ENCODE data around the gene SP3.

SP3 gene

GRCh38 chr2:173869244-173870229 is 95.6 kb downstream of the SP3 start:
- H3K4me3 ChIP-seq (ENCODE audit: low read length): no peak overlapping the region
- TF ChIP-seq, protein P1, sequence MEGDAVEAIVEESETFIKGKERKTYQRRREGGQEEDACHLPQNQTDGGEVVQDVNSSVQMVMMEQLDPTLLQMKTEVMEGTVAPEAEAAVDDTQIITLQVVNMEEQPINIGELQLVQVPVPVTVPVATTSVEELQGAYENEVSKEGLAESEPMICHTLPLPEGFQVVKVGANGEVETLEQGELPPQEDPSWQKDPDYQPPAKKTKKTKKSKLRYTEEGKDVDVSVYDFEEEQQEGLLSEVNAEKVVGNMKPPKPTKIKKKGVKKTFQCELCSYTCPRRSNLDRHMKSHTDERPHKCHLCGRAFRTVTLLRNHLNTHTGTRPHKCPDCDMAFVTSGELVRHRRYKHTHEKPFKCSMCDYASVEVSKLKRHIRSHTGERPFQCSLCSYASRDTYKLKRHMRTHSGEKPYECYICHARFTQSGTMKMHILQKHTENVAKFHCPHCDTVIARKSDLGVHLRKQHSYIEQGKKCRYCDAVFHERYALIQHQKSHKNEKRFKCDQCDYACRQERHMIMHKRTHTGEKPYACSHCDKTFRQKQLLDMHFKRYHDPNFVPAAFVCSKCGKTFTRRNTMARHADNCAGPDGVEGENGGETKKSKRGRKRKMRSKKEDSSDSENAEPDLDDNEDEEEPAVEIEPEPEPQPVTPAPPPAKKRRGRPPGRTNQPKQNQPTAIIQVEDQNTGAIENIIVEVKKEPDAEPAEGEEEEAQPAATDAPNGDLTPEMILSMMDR (conservative IDR thresholded peaks at IDR 0.05; ENCODE audit: low read length): no peak
- no peak for DNase-seq (ENCODE audit: low read depth)

DNA sequence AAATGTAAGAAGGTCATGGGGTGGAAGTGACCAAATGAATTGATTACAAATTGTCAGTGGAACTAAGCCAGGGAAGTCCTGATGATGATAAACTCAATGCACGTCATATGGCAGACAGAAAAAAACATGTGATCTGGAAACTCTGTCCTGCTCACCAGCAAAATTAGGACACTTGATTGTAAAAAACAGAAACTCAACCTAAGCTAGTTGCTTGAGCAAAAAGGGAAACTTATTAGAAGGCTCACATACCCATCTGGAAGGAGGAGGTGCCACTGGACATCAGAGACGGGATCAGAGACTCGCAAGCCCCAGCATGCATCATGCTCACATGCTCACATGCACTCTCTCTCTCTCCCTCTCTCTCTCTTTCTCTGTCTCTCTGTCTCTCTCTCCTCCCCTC is 96.8 kb downstream of the SP3 start:
- H3K4me3 ChIP-seq (ENCODE audit: low read length): no peak overlapping the region
- no peak for DNase-seq (ENCODE audit: low read depth)
- TF ChIP-seq, protein P1 (conservative IDR thresholded peaks at IDR 0.05; ENCODE audit: low read length): no peak

GRCh38 chr2:173866874-173867618 is 98.1 kb downstream of the SP3 start:
- no peak overlapping the region; the same call in 1 of the 2 replicates for H3K4me3 ChIP-seq (ENCODE audit: low read length)
- no peak for DNase-seq (ENCODE audit: low read depth)
- TF ChIP-seq, protein P1 (conservative IDR thresholded peaks at IDR 0.05; ENCODE audit: low read length): no peak

DNA sequence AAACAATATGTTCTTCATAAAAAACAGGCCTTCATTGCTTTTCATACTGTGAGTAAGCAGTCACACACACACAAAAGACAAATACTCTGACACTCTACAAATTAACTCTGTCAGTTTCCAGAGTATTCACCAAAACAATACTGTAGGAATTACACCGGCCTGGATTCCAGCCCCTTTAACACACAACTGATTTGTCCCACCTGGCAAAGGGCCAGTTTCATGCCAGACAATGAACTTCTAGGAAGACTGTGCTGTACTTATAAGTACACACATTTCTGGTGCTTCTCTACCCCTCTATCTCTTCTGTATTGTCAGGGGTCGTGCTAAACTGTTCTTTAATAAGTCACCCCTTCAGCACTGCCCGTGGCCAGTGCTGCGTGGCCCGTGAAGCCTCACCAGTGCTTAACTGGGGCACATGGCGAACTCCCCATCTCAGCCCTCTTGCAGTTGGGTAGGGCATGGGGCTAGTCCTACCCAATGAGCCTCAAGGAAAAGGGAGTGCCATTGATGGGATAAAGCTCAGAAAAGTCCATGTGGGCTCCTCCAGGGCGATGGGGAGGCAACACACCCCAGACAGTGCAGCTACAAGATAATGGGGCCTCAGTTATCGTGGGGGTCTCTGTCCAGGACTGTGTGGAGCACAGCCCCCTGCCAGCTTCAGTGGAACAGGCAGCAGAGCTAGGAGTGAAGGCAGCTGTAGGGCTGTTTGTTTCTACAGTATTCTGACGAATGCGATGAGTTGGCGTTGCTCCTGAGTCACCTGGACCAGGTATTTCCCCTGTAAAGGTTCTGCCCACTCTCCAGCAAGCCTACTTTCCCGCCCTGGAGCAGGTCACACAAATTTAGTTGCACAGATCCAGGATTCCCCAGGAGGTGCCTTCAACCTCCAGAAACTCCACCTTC is 99.0 kb downstream of the SP3 start:
- no peak for DNase-seq (ENCODE audit: low read depth)
- no peak overlapping the region for H3K4me3 ChIP-seq (ENCODE audit: low read length)

GRCh38 chr2:173862612-173863217 is 102.5 kb downstream of the SP3 start:
- no peak for DNase-seq (ENCODE audit: low read depth)
- no peak overlapping the region for H3K4me3 ChIP-seq (ENCODE audit: low read length)
- TF ChIP-seq, protein P1 (conservative IDR thresholded peaks at IDR 0.05; ENCODE audit: low read length): no peak

More for the DNA sequence above, 99.0 kb downstream of the SP3 start:
- TF ChIP-seq, protein P1 (conservative IDR thresholded peaks at IDR 0.05; ENCODE audit: low read length): no peak

GRCh38 chr2:173860566-173860965 is 104.6 kb downstream of the SP3 start:
- H3K4me3 ChIP-seq (ENCODE audit: low read length): no peak overlapping the region
- TF ChIP-seq, protein P1 (conservative IDR thresholded peaks at IDR 0.05; ENCODE audit: low read length): no peak
- no peak for DNase-seq (ENCODE audit: low read depth)

Data from AG10803 (cell line).